ENCODE results near the gene ELF5. TPM values are rescaled to one million over a fixed set of nuclear protein-coding genes. Genes with fewer than 3 reads are reported as not detected.

Gene ELF5
- total and polyA plus RNA-seq, 2 of the 13 experiments (the other 11 are each of a cell fraction or from before 2014, with no cell fraction given): 0.51 to 2.6 TPM

- TF ChIP-seq U2AF2 (IDR thresholded peaks at IDR 0.05; ENCODE audit: low read depth, low read length) (no peak), YY1 (IDR thresholded peaks at IDR 0.05; ENCODE audit: insufficient read depth, insufficient replicate concordance, low read depth, low read length) (no peak), FOXK1 (CRISPR knock-in tag; IDR thresholded peaks at IDR 0.05; ENCODE audit: borderline replicate concordance, low read depth) (peak; percentile 76; the same call in 1 of the 2 replicates), KDM2A (CRISPR knock-in tag; IDR thresholded peaks at IDR 0.05; ENCODE audit: borderline replicate concordance, low read depth) (0 out of 2 replicates have a peak, but pooled peaks have one; percentile 21), TCF7 (IDR thresholded peaks at IDR 0.05; ENCODE audit: low read depth) (peak; percentile 29; the same call in 1 of the 2 replicates), SMC3 (IDR thresholded peaks at IDR 0.05; ENCODE audit: low read length) (no peak), MIER3 (CRISPR knock-in tag; IDR thresholded peaks at IDR 0.05; ENCODE audit: borderline replicate concordance) (peak; percentile 25; the same call in 1 of the 2 replicates), HOMEZ (CRISPR knock-in tag; IDR thresholded peaks at IDR 0.05; ENCODE audit: low read depth) (no peak), CEBPG (CRISPR knock-in tag; IDR thresholded peaks at IDR 0.05) (no peak)
- TF ChIP-seq, protein P1, sequence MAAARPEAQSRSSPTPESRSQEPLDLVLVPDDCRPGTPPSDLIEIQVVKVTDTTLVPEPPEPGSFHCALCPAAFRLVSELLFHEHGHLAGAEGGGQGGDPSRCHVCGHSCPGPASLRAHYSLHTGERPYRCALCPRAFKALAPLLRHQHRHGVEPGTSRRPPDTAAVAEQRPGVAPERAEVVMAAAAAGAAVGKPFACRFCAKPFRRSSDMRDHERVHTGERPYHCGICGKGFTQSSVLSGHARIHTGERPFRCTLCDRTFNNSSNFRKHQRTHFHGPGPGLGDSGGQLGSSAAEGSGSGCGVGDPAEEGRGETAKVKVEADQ (CRISPR knock-in tag; IDR thresholded peaks at IDR 0.05; ENCODE audit: borderline replicate concordance): no peak
Observed at GRCh38 chr11:34433899-34434298, 79.7 kb downstream of the ELF5 start (continued).

- Histone ChIP-seq H3K4me2 (ENCODE audit: low read depth, low read length) (no peak overlapping the region), H4K20me1 (ENCODE audit: insufficient read depth, low read length) (no peaks in the 10 kb centered on the region), H3K4me3 (replicated peaks in 1 of 3; ENCODE audit: insufficient read depth in 1 of 3, low read depth in 2 of 3, low read length in 3 of 3) (no peak overlapping the region), H3K27ac (ENCODE audit: extremely low read length, insufficient read depth, low read length) (no peak overlapping the region), H3K79me2 (ENCODE audit: insufficient read depth, low read length) (no peaks in the 10 kb centered on the region), H2AFZ (ENCODE audit: low read length) (no peak overlapping the region), H3K9me3 (ENCODE audit: low read length) (no peaks in the 10 kb centered on the region), H3K9ac (ENCODE audit: insufficient read depth, low read depth, low read length) (no peak overlapping the region), H3K4me1 (ENCODE audit: insufficient read depth, low read length) (peaks cover 50% of the 10 kb centered on the region), H3K36me3 (replicated peaks in 1 of 2; ENCODE audit: control insufficient read depth in 1 of 2, insufficient read depth in 2 of 2, low read length in 2 of 2) (no peaks in the 10 kb centered on the region), H3K27me3 (ENCODE audit: control insufficient read depth in 1 of 2, insufficient read depth in 2 of 2, low read length in 2 of 2) (no peaks in the 10 kb centered on the region)
- ChIA-PET POLR2A (interaction anchor here (1.4 to 2.0 kb wide), 2 partner anchors 69 to 77 kb away, joined by 3 to 5 read pairs; no protein-coding TSS in a partner anchor), CTCF (ENCODE audit: low intra/inter-chr PET ratio, low total read pairs) (no interaction called here)
- in situ Hi-C loops (cut with HindIII; ENCODE audit: extremely low pct_ligation_motif_present, low pct_unique_long_range_greater_than_20kb): no loop called here
- no TSS peak for BruUV-seq (replicated peaks)
- ATAC-seq (no peak), DNase-seq (ENCODE audit: low spot score) (no peak), FAIRE-seq (no peak)
- intact Hi-C loops (cut with micrococcal nuclease; ENCODE audit: unreplicated experiment): no loop called here
- WGBS (ENCODE audit: low lambda C conversion rate): 71% methylated on average over 5 of the region's 5 CpGs
- TF ChIP-seq ZNF180 (CRISPR knock-in tag; IDR thresholded peaks at IDR 0.05; ENCODE audit: borderline replicate concordance, low read depth): no peak
- TF ChIP-seq HOXA9 (CRISPR knock-in tag; IDR thresholded peaks at IDR 0.05; ENCODE audit: borderline replicate concordance): no peak
- no peak for TF ChIP-seq ZNF224 (CRISPR knock-in tag; IDR thresholded peaks at IDR 0.05)
Observed at GRCh38 chr11:34432822-34433221, 80.8 kb downstream of the ELF5 start.

All from HepG2 (cell line).